ENCODE measurements around the gene CMTM8. TPM values are rescaled to one million over a fixed set of nuclear protein-coding genes. Genes with fewer than 3 reads are reported as not detected.
A peak's percentile ranks its signal among the peaks of the same experiment; 100 is the strongest.

The CMTM8 gene
- polyA plus RNA-seq, 2 of the 4 experiments (the other 2 are of a cell fraction) = 8.4 to 15.6 TPM

DNA sequence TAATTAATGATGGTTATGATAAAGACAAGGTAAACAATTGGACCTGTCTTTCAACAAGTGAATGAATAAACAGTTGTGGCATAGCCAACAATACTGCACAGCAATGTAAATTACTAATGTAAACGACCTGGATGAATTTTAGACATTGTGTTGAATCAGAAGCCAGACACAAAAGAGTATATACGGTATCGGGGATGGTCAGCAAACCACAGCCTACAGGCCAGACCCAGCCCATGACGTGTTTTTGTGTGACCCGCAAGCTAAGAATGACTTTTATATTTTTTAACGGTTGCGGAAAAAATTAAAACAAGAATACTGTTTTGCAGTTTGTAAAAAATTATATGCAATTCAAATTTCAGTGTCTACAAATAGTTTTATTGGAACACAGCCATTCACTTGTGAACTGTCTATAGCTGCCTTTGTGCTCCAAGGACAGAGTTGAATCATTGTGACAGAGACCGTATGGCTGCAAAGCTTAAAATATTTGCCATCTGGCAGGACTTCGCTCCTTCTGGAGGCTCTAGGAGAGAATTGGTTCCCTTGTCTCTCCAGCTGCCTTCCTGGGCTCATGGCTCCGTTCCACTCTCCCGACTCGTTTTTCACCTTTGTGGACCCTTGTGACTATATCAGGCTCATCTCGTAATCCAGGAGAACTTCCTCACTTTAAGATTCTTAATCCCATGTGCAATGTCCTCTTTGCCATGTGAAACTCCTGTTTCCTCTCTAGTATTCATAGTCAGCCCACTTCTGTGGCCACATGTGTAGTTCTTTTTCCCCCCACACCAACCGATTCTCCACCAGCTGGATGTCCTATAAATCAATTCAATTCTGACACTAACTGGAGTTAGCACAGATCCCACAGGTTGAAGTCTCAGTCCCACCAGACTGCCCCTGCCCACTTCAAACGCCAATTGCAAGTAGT lies 72.7 kb downstream of the CMTM8 start:
- ChIA-PET CTCF (interaction anchor here (1.0 to 2.4 kb wide), 9 partner anchors 12 to 292 kb away, joined by 3 to 7 read pairs (median 4); no protein-coding TSS in a partner anchor), POLR2A (no interaction called here)
- WGBS (ENCODE audit: missing lambda C conversion rate) = 87% methylated on average over 15 of the region's 15 CpGs
- TF ChIP-seq BCL3 (IDR thresholded peaks at IDR 0.05) (no peak), JUNB (IDR thresholded peaks at IDR 0.05) (no peak), TP53 (CRISPR knock-in tag; IDR thresholded peaks at IDR 0.05) (no peak), NFE2L2 (conservative IDR thresholded peaks at IDR 0.05; ENCODE audit: low read length) (no peak), FOSB (CRISPR knock-in tag; IDR thresholded peaks at IDR 0.05) (no peak), ZC3H11A (IDR thresholded peaks at IDR 0.05) (no peak), BHLHE40 (IDR thresholded peaks at IDR 0.05; ENCODE audit: low read depth, low read length) (no peak), CEBPB (IDR thresholded peaks at IDR 0.05) (no peak), ZFP36 (IDR thresholded peaks at IDR 0.05; ENCODE audit: borderline replicate concordance, partially characterized antibody) (no peak)
- no peak for ATAC-seq
- no peaks in the 10 kb centered on the region for H3K9me3 ChIP-seq
- no peak overlapping the region for H3K27ac ChIP-seq
- no peak overlapping the region for H3K4me3 ChIP-seq
- no peak for DNase-seq (ENCODE audit: low read depth in 1 of 2, low spot score in 1 of 2)
- FAIRE-seq = no peak
- H3K4me1 ChIP-seq = peaks cover 14% of the 10 kb centered on the region
- no peak overlapping the region for H3K4me2 ChIP-seq

GRCh38 chr3:32312251-32312650 lies 73.8 kb downstream of the CMTM8 start:
- no peak overlapping the region for H3K27ac ChIP-seq
- H3K9me3 ChIP-seq = no peaks in the 10 kb centered on the region
- WGBS (ENCODE audit: missing lambda C conversion rate) = 91% methylated on average over 1 of the region's 1 CpG
- no peak for FAIRE-seq
- ChIA-PET POLR2A (no interaction called here), CTCF (interaction anchor here (1.4 to 2.4 kb wide), 5 partner anchors 12 to 63 kb away, joined by 3 to 7 read pairs (median 4); no protein-coding TSS in a partner anchor)
- no peak for ATAC-seq
- H3K4me1 ChIP-seq = peaks cover 17% of the 10 kb centered on the region
- H3K4me3 ChIP-seq = no peak overlapping the region
- TF ChIP-seq HOXB5 (CRISPR knock-in tag; IDR thresholded peaks at IDR 0.05) = no peak
- TF ChIP-seq ESRRA (IDR thresholded peaks at IDR 0.05; ENCODE audit: borderline replicate concordance, low read length) = no peak
- no peak for TF ChIP-seq FOSL2 (IDR thresholded peaks at IDR 0.05)
- TF ChIP-seq FOSL2 (CRISPR knock-in tag; IDR thresholded peaks at IDR 0.05) = no peak
- no peak for TF ChIP-seq CEBPB (IDR thresholded peaks at IDR 0.05)
- no peak for TF ChIP-seq POLR2A (IDR thresholded peaks at IDR 0.05; ENCODE audit: low read length)
- no peak for TF ChIP-seq RFX5 (IDR thresholded peaks at IDR 0.05)
- no peak for TF ChIP-seq ZC3H11A (IDR thresholded peaks at IDR 0.05)
- no peak for TF ChIP-seq USF2 (IDR thresholded peaks at IDR 0.05)
- TF ChIP-seq EHMT2 (IDR thresholded peaks at IDR 0.05; ENCODE audit: low read depth) = no peak
- TF ChIP-seq JUN (IDR thresholded peaks at IDR 0.05) = no peak
- no peak for TF ChIP-seq TP53 (CRISPR knock-in tag; IDR thresholded peaks at IDR 0.05)
- TF ChIP-seq POLR2AphosphoS2 (conservative IDR thresholded peaks at IDR 0.05; ENCODE audit: low read length) = no peak
- TF ChIP-seq KDM5A (IDR thresholded peaks at IDR 0.05) = no peak
- no peak overlapping the region for H3K4me2 ChIP-seq
- DNase-seq (ENCODE audit: low read depth in 1 of 2, low spot score in 1 of 2) = no peak

GRCh38 chr3:32313169-32313568 lies 74.7 kb downstream of the CMTM8 start:
- peak in 1 of 2 experiments; percentile 41; a peak in 3 of 6 replicates for ATAC-seq
- WGBS (ENCODE audit: missing lambda C conversion rate) = 90% methylated on average over 6 of the region's 6 CpGs
- FAIRE-seq = no peak

More at GRCh38 chr3:32313169-32313568, 74.7 kb downstream of the CMTM8 start:
- H3K4me1 ChIP-seq = peaks cover 17% of the 10 kb centered on the region
- ChIA-PET POLR2A (no interaction called here), CTCF (interaction anchor here (0.6 to 2.1 kb wide), 4 partner anchors 8 to 55 kb away, joined by 3 to 7 read pairs (median 4); no protein-coding TSS in a partner anchor)
- no peak for DNase-seq (ENCODE audit: low read depth in 1 of 2, low spot score in 1 of 2)
- H3K4me3 ChIP-seq = no peak overlapping the region
- peak overlapping the region; percentile 57; the same call in 2 of the 3 replicates for H3K4me2 ChIP-seq
- H3K9me3 ChIP-seq = no peaks in the 10 kb centered on the region
- no peak for TF ChIP-seq EHMT2 (IDR thresholded peaks at IDR 0.05; ENCODE audit: low read depth)
- no peak for TF ChIP-seq CHD2 (IDR thresholded peaks at IDR 0.05; ENCODE audit: low read length, partially characterized antibody)
- no peak for TF ChIP-seq JUNB (IDR thresholded peaks at IDR 0.05)
- TF ChIP-seq EP300 (IDR thresholded peaks at IDR 0.05) = no peak
- no peak for TF ChIP-seq KDM5A (IDR thresholded peaks at IDR 0.05)
- no peak for TF ChIP-seq HEYL (CRISPR knock-in tag; IDR thresholded peaks at IDR 0.05)
- no peak for TF ChIP-seq KDM1A (IDR thresholded peaks at IDR 0.05; ENCODE audit: low read depth)
- TF ChIP-seq, protein P1, sequence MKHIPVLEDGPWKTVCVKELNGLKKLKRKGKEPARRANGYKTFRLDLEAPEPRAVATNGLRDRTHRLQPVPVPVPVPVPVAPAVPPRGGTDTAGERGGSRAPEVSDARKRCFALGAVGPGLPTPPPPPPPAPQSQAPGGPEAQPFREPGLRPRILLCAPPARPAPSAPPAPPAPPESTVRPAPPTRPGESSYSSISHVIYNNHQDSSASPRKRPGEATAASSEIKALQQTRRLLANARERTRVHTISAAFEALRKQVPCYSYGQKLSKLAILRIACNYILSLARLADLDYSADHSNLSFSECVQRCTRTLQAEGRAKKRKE (CRISPR knock-in tag; IDR thresholded peaks at IDR 0.05; ENCODE audit: low read depth) = no peak
- no peak for TF ChIP-seq POLR2A (IDR thresholded peaks at IDR 0.05; ENCODE audit: low read length)
- no peak for TF ChIP-seq JUN (IDR thresholded peaks at IDR 0.05)
- TF ChIP-seq HOXB5 (CRISPR knock-in tag; IDR thresholded peaks at IDR 0.05) = no peak
- H3K27ac ChIP-seq = no peak overlapping the region

Data from A549 (cell line).